ENCODE measurements around the gene GSTT4. TPM values are rescaled to one million over a fixed set of nuclear protein-coding genes. Genes with fewer than 3 reads are reported as not detected.
"Not testable (repeated sequence)": the region's sequence is repeated elsewhere in the genome, so short reads cannot be mapped to it uniquely, and the experiment has no call there.

The GSTT4 gene
- under 1 TPM in 2 of 4 donors, not detected in 2; 0.08 to 0.09 TPM for polyA plus RNA-seq (ENCODE audit: insufficient read length in 4 of 4)

DNA sequence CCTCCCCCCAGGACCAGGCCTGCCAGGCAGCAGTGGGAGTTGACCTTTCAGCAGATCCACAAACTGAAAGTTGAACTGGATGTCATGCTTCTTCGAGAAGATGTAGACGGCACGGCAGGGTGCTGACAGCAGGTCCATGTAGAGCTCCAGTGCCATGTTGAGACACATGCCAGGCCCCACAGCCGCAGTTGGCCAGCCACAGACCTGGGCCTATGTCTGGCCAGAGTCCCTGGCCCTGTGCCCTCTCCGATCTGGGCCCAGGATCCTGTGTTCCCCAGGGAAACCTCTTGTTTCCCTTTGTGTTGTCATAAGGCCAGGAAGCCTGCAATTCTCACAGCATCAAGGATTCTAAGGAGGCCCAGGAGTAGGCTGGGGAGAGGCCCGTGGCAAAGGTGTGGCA is at the start of gene GSTT4:
Gene GSTT4 (minus strand): TSS at position 253 of the 400 bp plus-strand sequence. CDS start 97 bp downstream, at position 156.
- no peak for DNase-seq (ENCODE audit: low read depth in 4 of 4, low spot score in 2 of 4)

GRCh38 chr22:24054356-24054755 is 49.1 kb upstream of the GSTT4 start:
- DNase-seq (ENCODE audit: low read depth in 4 of 4, low spot score in 2 of 4): no peak

GRCh38 chr22:24053481-24054226 is 48.4 kb upstream of the GSTT4 start:
- DNase-seq (ENCODE audit: low read depth in 4 of 4, low spot score in 2 of 4): no peak

DNA sequence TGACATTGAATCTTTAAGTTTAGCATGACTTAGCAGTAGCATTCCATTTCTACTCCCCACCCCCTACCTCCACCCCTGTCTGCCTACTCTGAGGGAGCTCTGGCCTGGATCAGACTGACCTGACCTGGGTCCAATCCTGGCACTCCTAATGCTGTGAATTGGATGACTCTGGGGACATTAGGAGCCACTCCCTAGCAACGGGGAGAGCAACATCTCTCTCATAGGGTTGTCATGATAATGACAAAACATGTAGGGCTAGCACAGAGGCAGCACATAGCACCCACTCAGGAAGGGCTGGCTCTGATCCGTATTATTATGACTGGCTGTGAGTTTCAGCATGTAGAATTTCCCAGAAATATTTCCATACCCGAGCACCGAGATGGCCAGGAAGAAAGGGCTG is 46.3 kb upstream of the GSTT4 start:
- DNase-seq (ENCODE audit: low read depth in 4 of 4, low spot score in 2 of 4): no peak

DNA sequence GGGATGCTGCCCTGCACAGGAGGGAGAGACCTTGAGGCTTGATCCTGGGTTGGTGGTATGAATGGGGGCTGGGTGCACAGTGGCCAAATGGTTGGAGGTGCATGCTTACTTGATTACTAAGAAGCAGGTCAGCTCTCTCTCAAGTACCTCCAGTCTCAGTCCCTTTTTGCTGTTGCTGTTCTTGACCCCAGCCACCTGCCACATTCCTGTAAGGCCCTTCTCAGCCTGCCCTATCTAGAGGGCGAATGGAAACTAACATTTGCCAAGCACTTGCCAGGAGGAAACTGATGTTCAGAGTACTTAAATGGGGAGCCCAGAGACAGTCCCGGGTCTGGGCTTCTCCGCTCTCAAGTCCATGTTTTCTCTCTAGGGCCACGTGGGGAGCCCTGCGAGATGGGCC is 45.8 kb upstream of the GSTT4 start:
- no peak for DNase-seq (ENCODE audit: low read depth in 4 of 4, low spot score in 2 of 4)

- DNase-seq (ENCODE audit: low read depth in 4 of 4, low spot score in 2 of 4): no peak
Observed at GRCh38 chr22:24049978-24050377, 44.7 kb upstream of the GSTT4 start.

GRCh38 chr22:24049211-24049610 is 44.0 kb upstream of the GSTT4 start:
- no peak for DNase-seq (ENCODE audit: low read depth in 4 of 4, low spot score in 2 of 4)

GRCh38 chr22:24046024-24046423 is 40.8 kb upstream of the GSTT4 start:
- no peak for DNase-seq (ENCODE audit: low read depth in 4 of 4, low spot score in 2 of 4)

DNA sequence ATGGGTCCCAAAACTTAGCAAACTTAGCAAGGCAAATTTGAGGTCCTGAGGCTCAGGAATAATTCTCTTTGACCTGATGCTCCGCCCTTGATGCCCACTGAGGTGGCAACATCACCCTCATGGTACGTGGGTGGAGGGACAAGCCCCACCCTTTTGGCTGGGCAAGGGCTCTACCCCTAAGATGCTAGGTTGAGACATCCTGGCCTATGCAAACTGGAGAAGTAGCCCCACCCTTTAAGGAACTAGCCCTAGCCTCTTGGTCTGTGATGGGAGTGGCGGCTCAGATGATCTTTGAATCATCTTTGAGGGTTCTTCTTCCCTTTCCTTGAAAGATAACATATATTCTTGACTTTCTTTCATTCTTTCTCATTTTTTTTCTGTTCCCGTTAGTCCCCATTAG is 38.7 kb upstream of the GSTT4 start:
- DNase-seq (ENCODE audit: low read depth in 4 of 4, low spot score in 2 of 4): no peak

GRCh38 chr22:24043465-24043864 is 38.2 kb upstream of the GSTT4 start:
- not testable (repeated sequence) for DNase-seq (ENCODE audit: low read depth in 4 of 4, low spot score in 2 of 4)

- DNase-seq (ENCODE audit: low read depth in 4 of 4, low spot score in 2 of 4): no peak
Observed at GRCh38 chr22:24040946-24041345, 35.7 kb upstream of the GSTT4 start.

DNA sequence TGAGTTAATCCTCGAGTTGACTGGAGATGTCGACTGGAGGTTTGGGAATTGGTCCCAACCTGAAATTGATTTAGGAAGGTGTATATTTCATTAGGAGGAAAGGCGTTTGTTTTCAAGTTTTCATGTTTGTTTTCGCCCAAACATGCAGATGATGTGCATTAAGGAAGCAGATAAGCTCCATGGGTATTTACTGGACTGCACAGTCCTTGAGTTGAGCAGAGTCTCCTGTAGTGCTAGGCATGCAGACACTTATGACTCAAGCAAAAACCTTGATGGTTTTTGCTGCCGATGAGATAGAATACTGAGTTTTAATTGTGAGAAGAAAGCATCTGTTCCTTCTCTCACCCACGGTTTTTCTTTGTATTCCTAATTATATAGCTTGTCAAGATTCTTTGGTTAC is 33.8 kb upstream of the GSTT4 start:
- DNase-seq (ENCODE audit: low read depth in 4 of 4, low spot score in 2 of 4): no peak

- DNase-seq (ENCODE audit: low read depth in 4 of 4, low spot score in 2 of 4): no peak
Observed at GRCh38 chr22:24037851-24038765, 32.9 kb upstream of the GSTT4 start.

DNA sequence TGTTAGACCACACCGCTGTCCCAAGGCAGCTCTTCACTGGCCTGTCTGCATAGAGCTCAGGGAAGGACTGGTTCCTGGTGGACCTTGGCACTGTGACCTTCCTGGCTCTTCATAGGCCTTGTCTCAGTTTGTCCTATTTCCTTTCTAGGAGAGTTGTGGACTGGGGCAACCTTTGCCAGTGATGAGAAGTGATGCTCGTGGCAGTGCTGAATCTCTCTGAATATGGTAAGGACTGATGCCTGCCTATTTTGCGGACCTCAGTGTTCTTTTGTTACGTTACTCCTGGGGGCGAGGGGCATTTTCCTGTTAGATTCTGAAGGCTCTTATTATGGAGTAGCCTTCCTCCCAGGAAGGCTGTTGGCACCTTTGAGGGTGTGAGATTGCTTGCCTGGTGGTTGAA is 30.0 kb upstream of the GSTT4 start:
- DNase-seq (ENCODE audit: low read depth in 4 of 4, low spot score in 2 of 4): no peak

DNA sequence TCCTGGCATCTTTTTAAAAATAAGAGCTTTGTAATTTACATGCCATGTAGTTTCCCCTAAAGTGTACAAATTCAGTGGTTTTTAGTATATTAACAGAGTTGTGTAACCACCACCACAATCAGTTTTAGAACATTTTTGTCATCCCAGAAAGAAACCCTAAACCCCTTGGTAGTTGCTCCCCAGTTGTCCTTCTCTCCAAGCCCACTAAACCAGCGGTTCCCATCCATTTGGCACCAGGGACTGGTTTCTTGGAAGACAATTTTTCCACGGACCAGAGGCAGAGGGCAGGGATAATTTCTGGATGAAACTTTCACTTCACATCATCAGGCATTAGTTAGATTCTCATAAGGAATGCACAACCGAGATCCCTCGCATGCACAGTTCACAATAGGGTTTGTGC is 28.5 kb upstream of the GSTT4 start:
- no peak for DNase-seq (ENCODE audit: low read depth in 4 of 4, low spot score in 2 of 4)

DNA sequence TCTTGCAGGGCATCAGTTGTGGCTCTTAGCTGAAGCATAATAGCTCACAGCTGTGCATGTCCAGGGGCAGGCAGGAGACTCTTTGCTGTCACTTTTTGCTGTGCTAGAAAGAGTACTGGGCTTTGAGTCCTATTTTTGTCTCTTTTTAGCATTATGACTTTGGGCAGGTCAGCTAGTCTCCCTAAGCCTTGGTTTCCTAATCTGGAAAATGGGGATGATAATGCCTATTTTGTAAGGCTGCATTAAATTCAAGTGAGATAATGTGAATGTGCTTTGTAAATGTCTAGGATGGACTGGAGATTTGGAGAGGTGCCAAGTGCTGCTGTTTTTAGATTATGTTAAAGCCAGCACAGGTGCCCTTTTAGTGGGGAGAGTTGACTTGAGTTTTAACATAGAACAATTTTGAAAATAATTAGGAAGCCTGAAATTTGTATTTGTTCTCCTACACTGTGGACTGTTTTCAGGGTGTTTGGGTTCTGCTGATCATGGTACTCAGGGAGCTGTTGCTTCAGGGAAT is 25.0 kb upstream of the GSTT4 start:
- DNase-seq (ENCODE audit: low read depth in 4 of 4, low spot score in 2 of 4): no peak

DNA sequence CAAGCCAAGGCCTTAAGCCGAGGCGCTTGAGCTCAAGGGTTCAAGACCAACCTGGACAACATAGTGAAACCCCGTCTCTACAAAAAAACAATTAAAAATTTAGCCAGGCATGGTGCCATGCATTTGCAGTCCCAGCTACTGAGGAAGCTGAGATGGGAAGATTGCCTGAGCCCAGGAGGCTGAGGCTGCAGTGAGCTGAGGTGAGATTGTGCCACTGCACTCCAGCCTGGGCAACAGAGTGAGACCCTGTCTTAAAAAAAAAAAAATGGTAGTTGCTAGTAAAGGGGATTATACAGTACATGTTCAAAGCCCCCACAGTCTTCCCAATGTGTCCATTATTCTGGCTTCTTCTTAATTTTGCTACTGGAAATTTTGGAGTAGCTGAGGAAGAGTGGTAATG is 24.1 kb upstream of the GSTT4 start:
- no peak for DNase-seq (ENCODE audit: low read depth in 4 of 4, low spot score in 2 of 4)

DNA sequence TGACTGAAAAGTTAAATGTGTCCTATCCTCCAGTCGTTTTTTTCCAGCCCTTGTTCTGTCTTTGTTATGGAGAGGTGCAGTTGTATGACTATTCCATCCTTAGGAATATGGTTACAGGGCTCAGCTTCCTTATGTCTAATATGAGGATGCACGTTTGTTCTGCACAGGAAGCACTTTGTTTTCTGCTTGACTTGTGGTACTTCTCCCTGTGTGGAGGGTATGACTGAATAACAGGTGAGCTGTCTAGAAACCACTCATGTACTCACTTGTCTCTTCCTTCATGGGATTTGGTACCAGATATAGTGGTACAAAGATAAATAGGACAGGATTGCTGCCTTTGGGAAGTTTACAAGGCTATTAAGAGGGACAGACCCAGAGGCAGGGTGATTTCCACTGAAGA is 23.3 kb upstream of the GSTT4 start:
- DNase-seq (ENCODE audit: low read depth in 4 of 4, low spot score in 2 of 4): no peak

DNA sequence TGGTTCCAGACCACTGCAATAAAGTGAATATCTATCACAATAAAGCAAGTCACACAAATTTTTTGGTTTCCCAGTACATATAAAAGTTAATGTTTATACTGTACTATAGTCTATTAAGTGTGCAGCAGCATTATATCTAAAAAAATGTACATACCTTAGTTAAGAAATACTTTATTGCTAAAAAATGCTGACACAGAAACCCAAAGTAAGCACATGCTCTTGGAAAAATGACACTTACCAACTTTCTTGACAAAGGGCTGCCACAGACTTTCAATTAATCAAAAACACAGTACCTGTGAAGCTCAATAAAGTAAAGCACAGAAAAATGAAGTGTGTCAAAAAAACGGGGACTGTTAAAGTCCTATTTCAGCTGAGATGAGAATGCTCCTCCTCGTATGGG is 22.7 kb upstream of the GSTT4 start:
- DNase-seq (ENCODE audit: low read depth in 4 of 4, low spot score in 2 of 4): no peak

GRCh38 chr22:24027389-24027975 is 22.2 kb upstream of the GSTT4 start:
- no peak for DNase-seq (ENCODE audit: low read depth in 4 of 4, low spot score in 2 of 4)

- no peak for DNase-seq (ENCODE audit: low read depth in 4 of 4, low spot score in 2 of 4)
Observed at GRCh38 chr22:24026733-24027132, 21.5 kb upstream of the GSTT4 start.

All from left renal cortex interstitium (tissue), 4 donors.